ENCODE data around the gene PLBD1.

DNA sequence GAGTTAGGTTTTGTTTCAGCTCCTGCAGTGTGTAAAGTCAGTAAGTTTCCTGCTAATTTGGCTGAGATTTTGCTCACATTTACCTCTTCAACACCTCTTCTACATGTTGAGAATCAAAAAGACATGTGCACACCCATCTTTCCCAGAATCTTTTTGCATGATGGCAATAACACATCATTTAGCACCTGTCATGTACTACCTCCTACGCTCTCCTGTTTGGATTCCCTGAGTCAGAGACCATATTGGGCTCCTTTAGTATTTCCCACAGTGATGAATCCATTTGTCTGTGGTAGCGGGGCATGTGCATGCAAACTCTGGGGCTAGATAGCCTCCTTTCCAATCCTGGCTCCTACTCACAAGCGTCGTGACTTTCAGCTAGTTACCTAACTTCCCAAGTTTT is 20.1 kb downstream of the PLBD1 start:
- TF ChIP-seq, protein P1, sequence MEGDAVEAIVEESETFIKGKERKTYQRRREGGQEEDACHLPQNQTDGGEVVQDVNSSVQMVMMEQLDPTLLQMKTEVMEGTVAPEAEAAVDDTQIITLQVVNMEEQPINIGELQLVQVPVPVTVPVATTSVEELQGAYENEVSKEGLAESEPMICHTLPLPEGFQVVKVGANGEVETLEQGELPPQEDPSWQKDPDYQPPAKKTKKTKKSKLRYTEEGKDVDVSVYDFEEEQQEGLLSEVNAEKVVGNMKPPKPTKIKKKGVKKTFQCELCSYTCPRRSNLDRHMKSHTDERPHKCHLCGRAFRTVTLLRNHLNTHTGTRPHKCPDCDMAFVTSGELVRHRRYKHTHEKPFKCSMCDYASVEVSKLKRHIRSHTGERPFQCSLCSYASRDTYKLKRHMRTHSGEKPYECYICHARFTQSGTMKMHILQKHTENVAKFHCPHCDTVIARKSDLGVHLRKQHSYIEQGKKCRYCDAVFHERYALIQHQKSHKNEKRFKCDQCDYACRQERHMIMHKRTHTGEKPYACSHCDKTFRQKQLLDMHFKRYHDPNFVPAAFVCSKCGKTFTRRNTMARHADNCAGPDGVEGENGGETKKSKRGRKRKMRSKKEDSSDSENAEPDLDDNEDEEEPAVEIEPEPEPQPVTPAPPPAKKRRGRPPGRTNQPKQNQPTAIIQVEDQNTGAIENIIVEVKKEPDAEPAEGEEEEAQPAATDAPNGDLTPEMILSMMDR (conservative IDR thresholded peaks at IDR 0.05 in 1 of 2, IDR thresholded peaks at IDR 0.05 in 1 of 2; ENCODE audit: low read depth in 1 of 2, low read length in 2 of 2): no peak
- no peak for TF ChIP-seq EZH2 (IDR thresholded peaks at IDR 0.05; ENCODE audit: low read length, missing control alignments)

All from fibroblast of lung (primary cell).